Right cardiac atrium (tissue), 5 donors: ENCODE results near the gene PASD1. TPM values are rescaled to one million over a fixed set of nuclear protein-coding genes. Genes with fewer than 3 reads are reported as not detected.
"Not testable (repeated sequence)": the region's sequence is repeated elsewhere in the genome, so short reads cannot be mapped to it uniquely, and the experiment has no call there.

Experiments
- ATAC-seq, 2 donors: fragments of 200-7000 bp; cut with Tn5 transposase; one replicate each; pipeline versions ENCODE4 v1.8.0 to v1.9.1; 2020; ENCODE audit warnings: moderate library complexity in 2 of 2, mild to moderate bottlenecking in 1 of 2
- DNase-seq, 3 donors: peaks; one replicate each; pipeline ENCODE4 v3.0.0-alpha.2; 2020
- H3K27ac ChIP-seq: one replicate; pipeline ENCODE4 v1.5.1; 2013; ENCODE audit warnings: mild to moderate bottlenecking, low read length, control low read depth, moderate library complexity
- H3K27me3 ChIP-seq: one replicate; pipeline ENCODE4 v1.6.1; 2013; ENCODE audit not compliant: control insufficient read depth, insufficient read depth
- H3K4me1 ChIP-seq: one replicate; pipeline ENCODE4 v1.6.1; 2013; ENCODE audit warnings: low read length; ENCODE audit not compliant: control insufficient read depth, insufficient read depth
- H3K4me3 ChIP-seq: one replicate; pipeline ENCODE4 v1.5.1; 2013; ENCODE audit warnings: low read length, control low read depth
- H3K9me3 ChIP-seq: one replicate; pipeline ENCODE4 v1.6.1; 2013; ENCODE audit warnings: low read length; ENCODE audit not compliant: control insufficient read depth
- WGBS: extraction: QIAGEN DNeasy Blood & Tissue Kit; methylation state at CpG from one replicate; pipeline ENCODE4 v1.1.7; 2013; 5-methylcytosine and 5-hydroxymethylcytosine counted together
- intact Hi-C, 4 donors: fragments of 100-400 bp; cut with DNase I; formaldehyde crosslinking; loops; one replicate each; pipeline versions ENCODE4 v1.11.0 to v1.14.0; 2022 to 2023
- polyA plus RNA-seq: library from polyadenylated mRNA; stranded (reverse); fragments of 200-250 nt; gene quantifications from one replicate; pipeline ENCODE4 v1.2.3, GENCODE V29; 2013
- total RNA-seq, 4 donors: library from RNA; stranded (reverse); fragmentation: NEBNext Ultra II Directional; extraction: Animal tissue kit (Norgen Biotek cat#: 25700); gene quantifications; one replicate each; pipeline ENCODE4 v1.2.1, GENCODE V29; 2021
- donor health status: healthy with polysubstance abuse.
- donor health status: DM: no; HTN: yes; CAD: no.
- donor health status: DM: no; HTN: no; CAD: no.
- donor health status: DM: no; HTN: yes; CAD: no; lungs with severe emphysema.
- donor health status: DM: yes; HTN: yes; CAD: no.

The PASD1 gene
- total and polyA plus RNA-seq, 5 donors, result not detected

- DNase-seq, result no peak
- ATAC-seq, result no peak
- Histone ChIP-seq H3K4me3 (no peak overlapping the region), H3K27me3 (no peaks in the 10 kb centered on the region), H3K4me1 (no peaks in the 10 kb centered on the region), H3K9me3 (no peaks in the 10 kb centered on the region), H3K27ac (no peak overlapping the region)
- intact Hi-C loops, result no loop called here
Measured at GRCh38 chrX:151688695-151689094, 125.2 kb downstream of the PASD1 start.

- 93% methylated on average over 6 of the region's 6 CpGs for WGBS
- Histone ChIP-seq H3K4me3 (no peak overlapping the region), H3K27ac (no peak overlapping the region), H3K27me3 (no peaks in the 10 kb centered on the region), H3K4me1 (no peaks in the 10 kb centered on the region), H3K9me3 (no peaks in the 10 kb centered on the region)
- intact Hi-C loops, result no loop called here
- DNase-seq (no peak), ATAC-seq (no peak)
Measured at GRCh38 chrX:151692825-151693224, 129.3 kb downstream of the PASD1 start.

DNA sequence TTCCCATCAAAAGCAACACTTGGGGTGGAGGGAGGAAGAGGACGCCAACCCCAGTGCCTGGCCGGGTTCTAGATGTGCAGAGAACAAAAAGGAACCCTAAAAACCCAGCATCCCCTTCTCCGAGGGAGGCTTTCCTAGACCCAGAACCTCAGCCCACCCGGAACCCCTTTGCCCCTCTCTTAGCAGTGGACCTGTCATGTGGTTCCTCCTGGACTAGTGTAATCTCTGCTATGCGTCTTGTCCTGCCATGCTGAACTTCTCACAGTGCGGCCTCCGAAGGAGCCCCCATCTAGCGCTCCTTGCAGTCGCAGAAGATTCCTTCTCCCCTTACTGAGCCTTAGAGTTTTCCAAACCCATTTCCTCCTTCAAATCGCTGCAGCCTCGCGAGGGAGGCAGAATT is 130.6 kb downstream of the PASD1 start:
- intact Hi-C loops, result no loop called here
- no peaks in the 10 kb centered on the region for H3K9me3 ChIP-seq
- H3K27ac ChIP-seq, result no peak overlapping the region
- no peak overlapping the region for H3K4me3 ChIP-seq
- DNase-seq (no peak), ATAC-seq (no peak)
- no peaks in the 10 kb centered on the region for H3K4me1 ChIP-seq
- no peaks in the 10 kb centered on the region for H3K27me3 ChIP-seq
- WGBS, result 74% methylated on average over 12 of the region's 12 CpGs

- Histone ChIP-seq H3K9me3 (no peaks in the 10 kb centered on the region), H3K4me1 (no peaks in the 10 kb centered on the region), H3K27ac (no peak within 1 kb of the TSS), H3K4me3 (peak within 1 kb of the TSS; percentile 57), H3K27me3 (no peaks in the 10 kb centered on the region)
- DNase-seq (peak in 1 of 3 donors; percentile 44), ATAC-seq (no peak)
- intact Hi-C loops, result no loop called here
- WGBS, result 2% methylated on average over 64 of the region's 100 CpGs
Measured at GRCh38 chrX:151694661-151695582, 131.4 kb downstream of the PASD1 start, which contains the start of gene PRRG3. TSS of gene PRRG3 (plus strand) at chrX:151695458. CDS start at chrX:151698815, 3,357 bp downstream.

DNA sequence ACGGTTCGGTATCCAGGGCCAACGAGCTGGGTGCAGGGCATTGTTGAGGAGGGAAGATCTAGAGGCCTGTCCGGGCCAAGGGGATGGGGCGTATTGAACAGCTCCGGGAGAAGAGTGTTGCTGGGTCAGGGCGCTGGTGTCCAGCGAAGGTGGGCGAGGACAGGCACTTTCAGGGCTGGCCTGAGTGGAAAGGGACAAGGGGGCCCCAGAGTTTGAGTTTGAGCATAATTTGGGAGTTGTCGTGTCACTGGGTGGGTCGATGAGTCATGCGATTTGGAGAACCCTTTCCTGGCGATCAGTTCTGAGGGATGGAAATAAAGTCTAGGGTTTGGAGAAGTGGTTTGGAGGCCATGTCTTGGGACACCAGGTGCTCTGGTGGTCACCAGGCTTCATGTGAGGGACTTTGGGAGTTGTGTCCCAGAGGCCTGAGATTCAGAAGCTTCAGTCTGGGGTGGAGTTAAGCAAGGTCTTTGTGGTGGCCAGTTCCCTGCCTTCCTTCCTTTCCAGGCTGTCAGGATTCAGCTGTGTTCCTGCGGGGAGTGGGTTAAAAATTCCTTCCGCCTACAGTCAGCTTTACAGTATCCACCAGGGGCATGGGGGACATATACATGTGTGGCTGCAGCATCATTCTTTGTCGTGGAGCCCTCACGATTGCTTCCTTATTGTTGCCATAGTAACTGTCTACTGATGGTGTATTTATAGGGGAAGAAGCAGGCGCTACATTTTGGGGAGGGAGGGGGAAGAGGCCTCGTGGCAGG is 132.3 kb downstream of the PASD1 start:
- Histone ChIP-seq H3K9me3 (no peaks in the 10 kb centered on the region), H3K27ac (no peak overlapping the region), H3K27me3 (no peaks in the 10 kb centered on the region), H3K4me1 (no peaks in the 10 kb centered on the region), H3K4me3 (peak overlapping the region; percentile 57)
- intact Hi-C loops, result no loop called here
- DNase-seq, result no peak
- no peak for ATAC-seq
- 17% methylated on average over 19 of the region's 19 CpGs for WGBS

- 92% methylated on average over 8 of the region's 8 CpGs for WGBS
- H3K27ac ChIP-seq, H3K27me3 ChIP-seq, H3K4me3 ChIP-seq, ATAC-seq, H3K9me3 ChIP-seq, H3K4me1 ChIP-seq, DNase-seq, intact Hi-C loops: not testable (repeated sequence)
Measured at GRCh38 chrX:151697082-151697481, 133.6 kb downstream of the PASD1 start.

DNA sequence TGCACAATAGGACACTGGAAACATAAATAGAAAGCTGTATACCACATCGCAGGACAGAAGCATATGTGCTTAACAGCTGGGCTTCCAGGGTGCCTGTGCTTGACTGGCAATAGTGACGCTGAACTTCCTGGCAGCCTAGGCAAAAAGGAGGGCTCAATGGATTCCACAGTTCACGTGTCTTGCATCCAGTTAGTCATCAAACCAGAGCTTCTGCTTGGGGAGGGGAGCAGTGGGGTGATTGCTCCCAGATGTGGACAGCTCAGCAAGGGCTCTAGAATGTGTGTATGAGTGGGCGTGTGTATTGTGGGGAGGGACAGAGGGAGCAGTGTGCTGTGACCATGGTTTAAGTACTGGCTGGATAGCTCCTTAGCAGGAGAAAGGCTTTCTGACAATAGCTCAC is 134.0 kb downstream of the PASD1 start:
- Histone ChIP-seq H3K4me3 (no peak overlapping the region), H3K9me3 (no peaks in the 10 kb centered on the region), H3K27ac (no peak overlapping the region), H3K27me3 (no peaks in the 10 kb centered on the region), H3K4me1 (no peaks in the 10 kb centered on the region)
- WGBS, result 60% methylated on average over 4 of the region's 4 CpGs
- DNase-seq (no peak), ATAC-seq (no peak)
- intact Hi-C loops, result no loop called here

DNA sequence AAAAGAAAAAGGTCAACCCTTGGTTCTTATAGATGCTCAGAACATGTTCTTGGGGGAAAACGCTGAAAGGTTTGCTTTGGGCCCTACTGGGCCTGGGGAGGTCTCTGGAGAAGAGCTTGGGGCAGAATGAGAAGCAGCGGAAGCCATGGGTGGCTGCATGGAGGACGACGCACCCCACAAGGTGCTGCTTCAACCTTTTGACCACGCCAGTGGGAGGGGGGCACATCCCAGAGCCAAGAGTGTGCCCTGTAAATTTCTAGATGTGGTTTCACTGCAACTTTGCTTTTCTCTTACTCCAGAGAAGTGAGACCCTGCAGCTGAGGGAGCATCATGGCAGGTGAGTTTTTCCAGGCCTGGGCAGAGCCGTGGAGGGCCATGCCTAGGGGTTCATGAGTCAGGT is 135.0 kb downstream of the PASD1 start:
- 95% methylated on average over 6 of the region's 6 CpGs for WGBS
- no peak overlapping the region for H3K27ac ChIP-seq
- H3K4me1 ChIP-seq, result peaks cover 3% of the 10 kb centered on the region
- H3K4me3 ChIP-seq, result no peak overlapping the region
- no peaks in the 10 kb centered on the region for H3K27me3 ChIP-seq
- intact Hi-C loops, result no loop called here
- no peak for ATAC-seq
- H3K9me3 ChIP-seq, result no peaks in the 10 kb centered on the region
- no peak for DNase-seq

DNA sequence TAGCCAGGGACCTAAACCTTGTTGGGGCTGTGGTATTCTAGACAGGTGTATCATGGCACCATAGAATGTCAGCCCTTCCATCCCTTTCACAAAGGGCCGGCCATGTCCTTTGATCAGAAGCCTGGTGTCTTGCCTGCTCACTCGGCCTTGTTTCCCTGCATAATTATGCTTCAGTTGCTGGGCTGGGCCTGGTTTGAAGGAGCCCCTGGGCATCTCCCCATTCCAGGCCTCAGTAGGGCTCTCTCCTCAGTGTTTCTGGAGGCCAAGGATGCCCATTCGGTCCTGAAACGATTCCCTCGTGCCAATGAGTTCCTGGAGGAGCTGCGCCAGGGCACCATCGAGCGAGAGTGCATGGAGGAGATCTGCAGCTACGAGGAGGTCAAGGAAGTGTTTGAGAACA is 136.3 kb downstream of the PASD1 start:
- H3K27me3 ChIP-seq, result no peaks in the 10 kb centered on the region
- no peak overlapping the region for H3K27ac ChIP-seq
- no peaks in the 10 kb centered on the region for H3K9me3 ChIP-seq
- no peak for DNase-seq
- peaks cover 3% of the 10 kb centered on the region for H3K4me1 ChIP-seq
- H3K4me3 ChIP-seq, result no peak overlapping the region
- 94% methylated on average over 9 of the region's 9 CpGs for WGBS
- intact Hi-C loops, result no loop called here
- ATAC-seq, result no peak

DNA sequence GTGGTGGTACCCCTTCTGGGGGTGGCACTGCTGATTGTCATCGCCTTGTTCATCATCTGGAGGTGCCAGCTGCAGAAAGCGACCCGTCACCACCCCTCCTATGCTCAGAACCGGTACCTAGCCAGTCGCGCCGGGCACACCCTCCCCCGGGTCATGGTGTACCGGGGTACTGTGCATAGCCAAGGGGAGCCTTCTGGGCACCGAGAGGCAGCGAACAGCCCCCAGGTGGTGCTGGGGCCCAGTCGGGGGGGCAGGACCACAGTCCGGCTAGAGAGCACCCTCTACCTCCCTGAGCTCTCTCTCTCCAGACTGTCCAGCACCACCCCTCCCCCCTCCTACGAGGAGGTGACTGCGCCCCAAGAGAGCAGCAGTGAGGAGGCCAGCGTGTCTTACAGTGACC is 137.1 kb downstream of the PASD1 start:
- intact Hi-C loops, result no loop called here
- no peak for ATAC-seq

DNA sequence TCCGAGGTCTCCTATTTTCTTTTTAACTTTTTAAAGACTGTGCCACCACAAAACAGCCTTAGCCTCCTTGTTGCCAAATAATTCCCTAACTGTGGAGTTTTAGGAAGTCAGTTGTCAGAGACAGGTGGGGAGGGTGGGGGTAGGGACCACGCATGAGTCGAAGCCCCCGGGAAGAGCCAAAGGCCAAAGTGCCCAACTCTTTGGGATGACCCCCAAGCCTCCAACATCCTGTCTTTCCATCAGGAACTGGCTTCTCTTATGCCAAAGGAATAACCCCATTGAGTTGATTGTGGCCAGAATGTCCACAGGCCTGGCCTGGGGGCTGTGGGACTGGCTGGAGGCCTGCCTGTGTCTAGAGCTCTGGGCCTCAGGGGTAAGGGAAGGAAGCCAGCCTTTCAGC is 137.6 kb downstream of the PASD1 start:
- ATAC-seq (no peak), DNase-seq (no peak)
- H3K4me1 ChIP-seq, result peaks cover 3% of the 10 kb centered on the region
- H3K27ac ChIP-seq, result no peak overlapping the region
- no peak overlapping the region for H3K4me3 ChIP-seq
- H3K27me3 ChIP-seq, result no peaks in the 10 kb centered on the region
- intact Hi-C loops, result no loop called here
- 96% methylated on average over 4 of the region's 4 CpGs for WGBS
- no peaks in the 10 kb centered on the region for H3K9me3 ChIP-seq

More for the DNA sequence above, 137.1 kb downstream of the PASD1 start:
- H3K4me1 ChIP-seq, result peaks cover 3% of the 10 kb centered on the region
- H3K27ac ChIP-seq, result no peak overlapping the region
- H3K27me3 ChIP-seq, result no peaks in the 10 kb centered on the region
- no peaks in the 10 kb centered on the region for H3K9me3 ChIP-seq
- WGBS, result 94% methylated on average over 15 of the region's 16 CpGs
- H3K4me3 ChIP-seq, result no peak overlapping the region
- DNase-seq, result no peak
